Measurements from ENCODE around the gene ARIH2. TPM values are rescaled to one million over a fixed set of nuclear protein-coding genes. Genes with fewer than 3 reads are reported as not detected.

ARIH2 gene
- total and polyA plus RNA-seq, 9 of the 15 experiments (the other 6 are each of a cell fraction or from before 2014, with no cell fraction given), result 27.0 to 120 (median 108) TPM

GRCh38 chr3:48989796-48990635 is 71.4 kb downstream of the ARIH2 start, which contains the start of gene P4HTM (continued):
- TF ChIP-seq MNT (conservative IDR thresholded peaks at IDR 0.05) (peak in 1 of 2 experiments; percentile 47; a peak in 1 of 4 replicates), NEUROD1 (IDR thresholded peaks at IDR 0.05; ENCODE audit: borderline replicate concordance, low read depth, low read length, partially characterized antibody) (peak; percentile 44), STAG1 (CRISPR knock-in tag; IDR thresholded peaks at IDR 0.05; ENCODE audit: borderline replicate concordance) (no peak), TRIM24 (IDR thresholded peaks at IDR 0.05) (0 out of 4 replicates have a peak, but pooled peaks of 1 of the 2 experiments have one; percentile 19), FOXK1 (CRISPR knock-in tag; IDR thresholded peaks at IDR 0.05; ENCODE audit: borderline replicate concordance) (no peak), GABPA (tag; conservative IDR thresholded peaks at IDR 0.05; ENCODE audit: low read depth) (no peak), KAT2B (IDR thresholded peaks at IDR 0.05; ENCODE audit: low read depth, low read length) (no peak), RCOR1 (IDR thresholded peaks at IDR 0.05; ENCODE audit: borderline replicate concordance in 1 of 2, low read depth in 2 of 2, low read length in 2 of 2) (peak in 1 of 2 experiments; percentile 67; a peak in 1 of 4 replicates), E2F8 (IDR thresholded peaks at IDR 0.05; ENCODE audit: low read depth, partially characterized antibody) (no peak), MAZ (CRISPR knock-in tag; conservative IDR thresholded peaks at IDR 0.05 in 1 of 2, IDR thresholded peaks at IDR 0.05 in 1 of 2) (peak; percentile 62 to 90), EP300 (IDR thresholded peaks at IDR 0.05; ENCODE audit: low read length) (peak; percentile 49; the same call in 1 of the 2 replicates), ZBTB7A (IDR thresholded peaks at IDR 0.05; ENCODE audit: borderline replicate concordance, control insufficient read depth, low read depth, low read length) (peak; percentile 74; the same call in 1 of the 2 replicates), ZNF644 (tag; IDR thresholded peaks at IDR 0.05; ENCODE audit: low read depth) (no peak), CBFA2T3 (IDR thresholded peaks at IDR 0.05) (peak; percentile 49), NFRKB (IDR thresholded peaks at IDR 0.05; ENCODE audit: low read depth) (0 out of 2 replicates have a peak, but pooled peaks have one; percentile 38), EGR1 (conservative IDR thresholded peaks at IDR 0.05) (peak; percentile 98), JUN (IDR thresholded peaks at IDR 0.05; ENCODE audit: borderline replicate concordance, low read depth, low read length) (peak; percentile 90), JUN (CRISPR knock-in tag; IDR thresholded peaks at IDR 0.05; ENCODE audit: borderline replicate concordance) (no peak), RAD51 (IDR thresholded peaks at IDR 0.05; ENCODE audit: borderline replicate concordance, low read depth) (no peak), ATF1 (CRISPR knock-in tag; IDR thresholded peaks at IDR 0.05) (no peak), ATF1 (tag; IDR thresholded peaks at IDR 0.05) (peak; percentile 82), ZBTB26 (CRISPR knock-in tag; IDR thresholded peaks at IDR 0.05) (no peak), ZNF347 (CRISPR knock-in tag; IDR thresholded peaks at IDR 0.05; ENCODE audit: low read depth) (no peak)
